ENCODE measurements around the gene SPACA7.

DNA sequence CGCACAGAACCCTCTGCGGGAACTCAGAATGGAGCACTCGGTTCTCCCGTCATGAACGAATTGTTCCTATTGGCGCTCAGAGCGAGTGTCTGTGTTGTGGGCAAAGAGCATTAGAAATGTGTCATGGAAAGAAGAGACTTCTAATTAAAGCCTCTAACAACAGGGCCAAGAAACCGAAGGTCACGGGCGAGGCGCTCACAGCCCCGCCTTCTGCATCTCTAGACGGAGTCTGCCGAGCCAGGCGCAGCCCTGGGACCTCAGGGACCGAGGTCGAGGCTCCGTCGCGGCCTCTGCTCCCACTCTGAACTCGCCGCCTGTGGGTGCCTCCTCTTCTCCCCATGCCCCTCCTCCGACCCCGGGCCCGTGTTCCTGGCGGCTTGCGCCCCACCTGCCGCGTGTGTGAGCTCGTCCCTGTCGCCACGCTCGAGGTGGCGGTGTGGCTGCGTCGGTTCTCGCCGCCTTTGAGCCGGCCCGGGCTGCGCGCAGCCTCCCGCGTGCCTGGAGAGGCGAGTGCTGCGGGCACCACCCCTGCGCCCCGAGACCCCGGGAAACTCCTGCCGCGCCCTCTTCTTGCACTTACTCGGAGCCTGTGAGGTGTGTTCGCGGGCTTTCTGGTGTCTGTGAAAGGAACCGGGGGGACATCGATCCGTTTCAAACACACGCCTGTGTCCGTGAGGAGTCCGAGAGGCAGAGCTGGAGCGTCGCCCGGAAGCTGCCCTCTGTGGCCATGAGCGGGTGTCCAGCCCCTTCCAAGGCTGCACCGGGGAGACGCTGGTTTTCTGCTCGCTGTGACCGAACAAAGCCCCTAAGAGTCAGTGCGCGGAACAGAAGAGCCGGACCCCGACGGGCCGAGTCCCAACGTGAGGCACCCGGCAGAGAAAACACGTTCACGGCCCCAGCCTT lies 45.4 kb upstream of the SPACA7 start:
- TF ChIP-seq FOXP2 (optimal IDR thresholded peaks at IDR 0.05; ENCODE audit: borderline replicate concordance, extremely low read depth, extremely low read length, insufficient read depth) (no peak), POLR2AphosphoS5 (IDR thresholded peaks at IDR 0.05; ENCODE audit: low read depth, low read length) (no peak), TAF1 (IDR thresholded peaks at IDR 0.05; ENCODE audit: borderline replicate concordance, insufficient read depth, low read length) (no peak), SIN3A (IDR thresholded peaks at IDR 0.05; ENCODE audit: borderline replicate concordance, insufficient read depth, low read length) (no peak)
- TF ChIP-seq, protein P1, sequence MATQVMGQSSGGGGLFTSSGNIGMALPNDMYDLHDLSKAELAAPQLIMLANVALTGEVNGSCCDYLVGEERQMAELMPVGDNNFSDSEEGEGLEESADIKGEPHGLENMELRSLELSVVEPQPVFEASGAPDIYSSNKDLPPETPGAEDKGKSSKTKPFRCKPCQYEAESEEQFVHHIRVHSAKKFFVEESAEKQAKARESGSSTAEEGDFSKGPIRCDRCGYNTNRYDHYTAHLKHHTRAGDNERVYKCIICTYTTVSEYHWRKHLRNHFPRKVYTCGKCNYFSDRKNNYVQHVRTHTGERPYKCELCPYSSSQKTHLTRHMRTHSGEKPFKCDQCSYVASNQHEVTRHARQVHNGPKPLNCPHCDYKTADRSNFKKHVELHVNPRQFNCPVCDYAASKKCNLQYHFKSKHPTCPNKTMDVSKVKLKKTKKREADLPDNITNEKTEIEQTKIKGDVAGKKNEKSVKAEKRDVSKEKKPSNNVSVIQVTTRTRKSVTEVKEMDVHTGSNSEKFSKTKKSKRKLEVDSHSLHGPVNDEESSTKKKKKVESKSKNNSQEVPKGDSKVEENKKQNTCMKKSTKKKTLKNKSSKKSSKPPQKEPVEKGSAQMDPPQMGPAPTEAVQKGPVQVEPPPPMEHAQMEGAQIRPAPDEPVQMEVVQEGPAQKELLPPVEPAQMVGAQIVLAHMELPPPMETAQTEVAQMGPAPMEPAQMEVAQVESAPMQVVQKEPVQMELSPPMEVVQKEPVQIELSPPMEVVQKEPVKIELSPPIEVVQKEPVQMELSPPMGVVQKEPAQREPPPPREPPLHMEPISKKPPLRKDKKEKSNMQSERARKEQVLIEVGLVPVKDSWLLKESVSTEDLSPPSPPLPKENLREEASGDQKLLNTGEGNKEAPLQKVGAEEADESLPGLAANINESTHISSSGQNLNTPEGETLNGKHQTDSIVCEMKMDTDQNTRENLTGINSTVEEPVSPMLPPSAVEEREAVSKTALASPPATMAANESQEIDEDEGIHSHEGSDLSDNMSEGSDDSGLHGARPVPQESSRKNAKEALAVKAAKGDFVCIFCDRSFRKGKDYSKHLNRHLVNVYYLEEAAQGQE (IDR thresholded peaks at IDR 0.05; ENCODE audit: insufficient read depth in 1 of 2, low read depth in 2 of 2, low read length in 2 of 2), result no peak

Measured in PFSK-1 (cell line).